ACHN (cell line): ENCODE results near the gene MPG.
A peak's percentile ranks its signal among the peaks of the same experiment; 100 is the strongest.

ENCODE experiments used
- DNase-seq: peaks from one replicate; pipeline ENCODE4 v3.0.0-alpha.2; 2015
- in situ Hi-C: cut with HindIII; loops from 2 replicates; pipeline ENCODE4 v1.10.0; 2017; ENCODE audit warnings: low sequenced_read_pairs, low pct_ligation_motif_present, low pct_unique_long_range_greater_than_20kb

The MPG gene

DNA sequence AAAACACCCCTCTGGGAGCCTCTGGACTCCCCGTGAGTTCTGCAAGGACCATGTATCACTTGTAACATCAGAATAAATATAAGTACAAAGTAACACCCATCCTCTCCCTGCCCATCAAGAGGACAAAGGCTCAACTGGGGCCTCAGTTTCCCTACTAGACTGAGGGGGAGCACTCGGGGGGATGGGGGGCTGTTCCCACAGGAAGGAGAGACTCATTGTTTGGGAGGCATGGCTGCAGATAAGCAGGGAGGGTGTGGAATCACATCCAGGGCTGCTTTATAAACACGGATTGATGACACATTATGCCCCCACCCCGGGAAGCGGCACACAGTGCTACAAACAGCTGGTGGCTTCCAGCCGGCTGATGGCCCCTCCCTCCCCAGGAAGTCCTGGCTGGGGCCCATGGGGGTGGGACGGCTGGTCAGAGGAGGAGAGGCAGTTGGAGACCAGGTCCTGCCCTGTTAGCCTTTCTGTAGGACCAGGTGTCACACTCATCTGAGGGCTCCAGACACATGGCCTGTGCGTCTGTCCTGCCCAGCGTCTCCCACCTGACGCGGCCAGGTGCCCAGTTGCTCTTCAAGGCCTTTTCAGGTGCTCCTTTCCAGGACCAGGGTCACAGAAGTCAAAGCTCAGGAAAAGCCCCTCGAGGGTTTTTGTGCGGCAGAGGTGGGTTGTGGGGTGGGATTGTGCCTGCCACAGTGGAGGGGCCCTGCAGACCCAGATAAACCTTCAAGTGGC is 1.3 kb upstream of the MPG start:
- peak; percentile 46 for DNase-seq
- in situ Hi-C loops = no loop called here

DNA sequence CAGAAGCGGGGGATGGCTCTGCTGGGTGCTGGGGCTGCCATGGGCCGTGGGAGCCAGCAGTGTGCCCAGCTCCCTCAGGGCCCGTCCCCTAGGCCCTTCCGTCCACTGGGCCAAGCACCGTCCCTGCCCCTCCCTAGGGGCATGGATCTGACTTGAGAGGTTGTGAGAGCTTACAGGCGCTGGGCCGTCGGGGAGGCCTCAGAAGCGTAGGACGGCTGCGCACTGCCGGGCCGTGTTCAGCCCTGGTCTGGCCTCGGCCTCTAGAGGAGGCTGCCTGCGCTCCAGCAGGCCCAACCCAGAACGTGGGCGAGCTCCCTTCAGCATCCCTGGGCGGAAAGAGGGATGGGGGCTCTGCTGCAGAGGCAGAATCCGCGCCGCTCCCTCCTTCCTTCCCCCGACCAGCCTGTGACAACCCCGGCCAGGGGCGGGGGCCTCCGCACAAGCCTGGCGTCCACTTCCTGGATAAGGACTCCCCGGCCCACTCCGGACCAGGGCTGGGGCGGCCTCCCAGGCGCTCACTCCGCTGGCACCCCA is 685 bp upstream of the MPG start:
- peak; percentile 78 for DNase-seq
- in situ Hi-C loops = no loop called here

DNA sequence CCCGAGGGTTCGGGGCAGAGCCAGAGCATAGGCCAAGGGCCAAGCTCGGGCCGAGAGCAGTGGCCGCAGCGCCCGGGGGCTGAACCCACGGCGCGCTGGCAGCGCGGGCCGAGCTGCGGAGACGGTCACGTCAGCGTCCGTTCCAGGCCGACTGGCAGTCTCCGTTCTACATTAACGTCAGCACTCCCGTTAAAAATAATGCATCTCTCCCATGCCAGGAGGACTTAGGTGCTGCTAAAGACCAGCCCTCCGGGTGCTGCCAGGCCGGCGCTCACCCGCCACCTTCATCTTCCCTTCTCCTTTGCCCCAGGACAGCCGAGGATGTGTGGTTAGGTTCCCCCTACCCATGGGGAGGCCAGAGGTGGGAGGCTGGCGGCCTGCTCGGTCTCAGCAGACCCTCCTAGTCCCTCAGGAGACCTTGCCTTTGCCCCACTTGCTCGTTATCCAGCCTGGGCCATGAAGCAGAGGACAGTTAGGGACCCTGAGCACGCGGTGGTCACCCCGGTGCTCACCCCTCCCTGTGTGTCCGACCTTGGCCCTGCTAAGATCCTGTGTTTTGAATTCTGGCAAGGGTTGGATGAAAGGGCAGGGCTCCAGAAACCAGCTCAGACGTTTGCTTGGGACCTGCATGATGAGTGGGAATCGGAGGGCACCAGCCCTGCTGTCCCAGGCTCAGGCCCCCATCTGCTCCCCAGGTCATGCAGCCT is 572 bp downstream of the MPG start:
- in situ Hi-C loops = no loop called here
- DNase-seq = peak; percentile 52

DNA sequence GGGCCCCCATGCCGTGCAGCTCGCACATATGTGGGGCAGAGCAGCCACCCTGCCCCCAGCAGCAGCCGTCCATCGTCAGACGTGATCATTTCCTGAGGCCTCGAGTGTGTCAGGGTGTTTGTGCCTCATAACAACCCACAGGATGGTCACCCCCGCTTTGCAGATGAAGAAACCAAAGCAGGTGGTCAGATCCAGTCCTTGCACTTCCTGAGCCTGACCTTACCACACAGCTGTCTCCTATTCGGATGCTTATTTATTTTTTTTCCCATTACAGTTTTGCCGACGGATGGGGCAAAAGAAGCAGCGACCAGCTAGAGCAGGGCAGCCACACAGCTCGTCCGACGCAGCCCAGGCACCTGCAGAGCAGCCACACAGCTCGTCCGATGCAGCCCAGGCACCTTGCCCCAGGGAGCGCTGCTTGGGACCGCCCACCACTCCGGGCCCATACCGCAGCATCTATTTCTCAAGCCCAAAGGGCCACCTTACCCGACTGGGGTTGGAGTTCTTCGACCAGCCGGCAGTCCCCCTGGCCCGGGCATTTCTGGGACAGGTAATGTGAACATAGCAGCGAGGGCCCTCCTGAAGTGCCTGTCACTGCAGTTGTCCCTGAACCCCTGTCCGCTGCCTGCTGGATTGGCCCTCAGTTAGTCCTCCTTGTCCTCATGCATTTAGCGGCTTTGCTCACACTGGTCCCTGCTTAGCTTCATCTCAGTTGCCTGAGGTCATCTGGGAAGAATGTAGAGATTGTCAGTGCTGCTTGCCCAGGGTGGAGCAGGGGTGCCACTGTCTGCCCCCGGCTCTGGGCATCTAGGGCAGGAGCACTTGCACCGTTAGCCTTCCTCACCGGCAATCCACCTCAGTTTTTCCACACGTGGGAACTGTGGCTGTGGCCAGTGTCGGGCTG is 1.4 kb downstream of the MPG start:
- in situ Hi-C loops = no loop called here
- no peak for DNase-seq

GRCh38 chr16:83060-83603 is 5.1 kb downstream of the MPG start:
- in situ Hi-C loops = no loop called here

DNA sequence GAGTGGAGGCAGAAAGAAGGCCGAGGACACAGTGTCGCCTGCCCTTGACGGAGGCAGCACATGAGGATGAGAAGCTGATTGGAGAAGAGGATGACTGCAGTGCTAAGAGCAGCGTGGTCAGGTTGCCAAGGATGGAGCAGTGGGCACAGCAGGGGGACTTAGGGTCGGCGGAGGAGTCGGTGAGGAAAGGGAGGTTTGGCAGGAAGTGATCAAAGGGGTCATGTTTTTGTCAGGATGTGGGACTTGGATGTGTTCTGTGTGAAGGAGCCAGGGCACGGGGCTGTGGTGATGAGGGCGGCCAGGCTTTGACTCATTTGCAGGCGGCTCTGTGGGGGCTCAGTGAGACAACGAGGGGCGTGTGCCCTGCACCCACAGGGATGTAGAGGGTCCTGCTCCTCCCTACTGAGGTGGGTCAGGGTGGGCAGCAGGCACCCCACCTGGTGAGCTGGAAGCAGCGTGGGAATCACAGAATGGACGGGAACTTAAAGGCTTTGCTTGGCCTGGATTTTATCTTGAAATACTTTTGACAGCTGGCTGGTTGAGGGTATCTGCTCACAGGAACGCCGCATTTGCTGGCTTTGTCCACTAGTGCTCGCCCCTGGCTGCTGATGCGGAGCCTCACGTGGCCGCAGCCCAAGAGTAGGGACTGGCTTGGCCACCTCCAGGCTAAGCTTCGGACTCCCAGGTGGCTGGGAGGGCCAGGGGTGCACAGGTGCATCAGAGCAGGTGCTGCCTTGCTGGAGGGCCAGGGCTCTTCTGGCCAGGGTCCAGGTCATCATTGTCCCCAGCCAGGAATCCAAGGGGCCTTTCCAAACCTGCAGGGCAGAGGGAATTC is 6.0 kb downstream of the MPG start:
- no peak for DNase-seq
- in situ Hi-C loops = no loop called here

More at GRCh38 chr16:83060-83603, 5.1 kb downstream of the MPG start:
- DNase-seq = no peak

DNA sequence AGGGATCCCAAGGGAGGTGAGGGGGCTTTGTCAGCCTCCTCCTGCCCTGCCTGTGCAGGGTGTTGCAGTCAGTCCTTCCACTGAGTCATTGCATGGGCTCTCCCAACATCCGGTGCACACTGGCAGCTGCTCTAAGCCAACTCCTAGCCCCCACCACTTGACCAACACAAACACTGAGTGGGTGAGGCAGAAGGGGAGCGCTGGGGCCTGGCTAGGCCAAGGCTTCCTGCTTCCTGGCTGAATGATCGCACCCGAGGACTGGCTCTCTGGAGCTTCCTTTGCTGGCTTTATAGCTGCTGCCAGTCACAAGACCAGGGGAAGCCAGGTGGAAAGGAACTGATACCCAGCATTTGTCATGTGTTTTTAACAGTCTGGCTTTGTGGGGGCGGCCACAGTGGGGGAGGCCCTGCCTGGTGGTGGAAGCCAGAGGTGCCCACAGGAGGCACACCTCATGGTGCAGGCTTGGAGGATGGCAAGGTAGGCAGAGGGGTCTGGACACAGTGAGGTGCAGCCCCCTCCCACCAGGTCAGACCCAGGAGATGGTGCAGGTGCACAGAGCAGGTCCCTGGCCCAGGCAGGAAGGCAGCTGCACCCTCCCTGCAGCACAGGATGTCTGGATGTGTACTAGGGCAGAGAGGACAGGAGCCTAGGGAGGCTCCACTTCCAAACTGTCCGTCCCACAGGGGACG is 6.8 kb downstream of the MPG start:
- in situ Hi-C loops = no loop called here
- peak; percentile 96 for DNase-seq

DNA sequence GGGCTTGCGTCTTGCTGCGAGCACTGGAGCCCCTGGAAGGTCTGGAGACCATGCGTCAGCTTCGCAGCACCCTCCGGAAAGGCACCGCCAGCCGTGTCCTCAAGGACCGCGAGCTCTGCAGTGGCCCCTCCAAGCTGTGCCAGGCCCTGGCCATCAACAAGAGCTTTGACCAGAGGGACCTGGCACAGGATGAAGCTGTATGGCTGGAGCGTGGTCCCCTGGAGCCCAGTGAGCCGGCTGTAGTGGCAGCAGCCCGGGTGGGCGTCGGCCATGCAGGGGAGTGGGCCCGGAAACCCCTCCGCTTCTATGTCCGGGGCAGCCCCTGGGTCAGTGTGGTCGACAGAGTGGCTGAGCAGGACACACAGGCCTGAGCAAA is 7.4 kb downstream of the MPG start:
- no peak for DNase-seq
- in situ Hi-C loops = no loop called here

DNA sequence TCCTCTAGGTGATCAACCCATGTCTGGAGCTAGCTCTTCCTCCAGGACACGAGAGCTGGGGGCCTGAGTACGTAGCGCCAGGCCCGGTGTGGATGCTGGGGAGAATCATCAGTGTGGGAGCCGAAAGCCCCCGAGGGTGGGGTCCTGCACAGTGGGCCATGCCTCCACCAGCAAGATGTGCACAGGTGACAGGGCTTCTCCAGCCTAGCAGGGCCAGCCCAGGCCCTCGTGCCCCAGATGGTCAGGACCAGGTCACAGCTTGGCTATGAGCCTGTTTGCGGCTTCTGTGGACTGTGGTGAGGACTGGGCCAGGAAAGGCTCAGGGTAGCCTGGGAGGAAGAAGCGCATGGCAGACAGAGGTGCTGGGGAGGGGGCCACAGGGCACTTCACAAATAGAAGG is 7.8 kb downstream of the MPG start:
- no peak for DNase-seq
- in situ Hi-C loops = no loop called here

DNA sequence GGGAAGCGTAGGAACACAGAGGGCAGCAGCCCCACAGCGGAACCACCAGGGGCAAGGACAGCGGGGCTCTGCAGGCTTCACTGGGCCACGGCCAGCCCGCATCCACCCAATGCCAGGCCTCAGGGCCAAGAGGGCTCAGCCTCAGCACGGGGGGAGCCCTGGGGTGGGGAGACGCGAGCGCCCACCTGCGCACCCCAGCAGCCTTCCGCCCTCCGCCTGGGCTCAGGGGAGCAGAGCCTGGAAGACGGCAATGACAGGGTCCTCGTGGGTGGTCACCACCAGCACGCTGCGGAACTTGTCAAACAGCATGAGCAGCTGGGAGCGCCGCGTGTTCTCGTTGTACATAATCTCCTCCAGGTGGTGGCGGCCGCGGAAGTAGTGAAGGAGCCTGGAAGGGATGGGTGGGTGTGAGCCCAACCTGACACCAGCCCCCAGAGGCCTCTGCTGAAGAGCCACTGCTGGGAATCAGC is 8.5 kb downstream of the MPG start:
- in situ Hi-C loops = no loop called here

GRCh38 chr16:88613-89012 is 10.6 kb downstream of the MPG start:
- in situ Hi-C loops = no loop called here
- no peak for DNase-seq

More for the DNA sequence above, 8.5 kb downstream of the MPG start:
- no peak for DNase-seq

DNA sequence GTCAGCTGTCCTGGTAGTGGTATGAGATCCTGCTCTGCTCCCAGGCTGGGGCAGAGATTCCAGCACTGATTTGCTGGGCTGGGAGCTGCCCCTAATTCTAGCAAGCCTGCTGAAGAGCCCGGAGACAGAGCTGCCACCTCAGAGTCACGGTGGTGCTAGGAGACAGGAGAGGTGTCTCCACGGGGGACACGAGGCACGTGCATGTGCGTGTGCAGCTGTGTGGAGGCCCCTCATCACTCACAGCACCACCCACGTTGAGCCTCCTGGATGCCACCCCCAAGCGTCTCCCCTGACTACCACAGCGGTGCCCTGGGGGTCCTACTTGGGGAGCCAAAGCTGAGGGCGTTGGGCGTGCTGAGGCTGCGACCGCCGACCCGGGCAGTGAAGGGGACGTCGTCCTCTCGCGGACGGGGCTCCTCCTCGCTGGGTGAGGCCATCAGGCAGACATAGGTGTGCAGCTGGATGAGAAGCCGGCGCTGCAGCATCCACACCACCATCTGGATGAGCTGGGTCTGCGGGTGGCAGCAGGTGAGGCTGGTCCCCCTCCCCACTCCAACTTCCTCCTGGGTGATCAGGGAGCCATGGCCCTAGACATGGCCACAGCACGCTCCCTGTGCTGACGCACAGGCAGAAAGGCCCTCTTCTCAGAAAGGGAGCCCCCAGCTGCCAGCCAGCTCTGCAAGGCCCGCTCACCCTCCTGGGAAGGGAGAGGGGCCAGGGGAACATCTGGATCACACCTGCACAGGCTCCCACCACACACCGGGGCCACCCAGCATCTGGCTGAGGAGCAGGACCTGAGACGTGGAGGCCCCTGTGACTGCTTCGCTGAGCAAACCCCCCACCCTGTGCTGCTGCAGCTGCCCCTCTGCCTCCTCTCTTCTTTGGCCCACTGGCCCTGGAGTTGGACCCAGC is 11.6 kb downstream of the MPG start:
- no peak for DNase-seq
- in situ Hi-C loops = no loop called here

DNA sequence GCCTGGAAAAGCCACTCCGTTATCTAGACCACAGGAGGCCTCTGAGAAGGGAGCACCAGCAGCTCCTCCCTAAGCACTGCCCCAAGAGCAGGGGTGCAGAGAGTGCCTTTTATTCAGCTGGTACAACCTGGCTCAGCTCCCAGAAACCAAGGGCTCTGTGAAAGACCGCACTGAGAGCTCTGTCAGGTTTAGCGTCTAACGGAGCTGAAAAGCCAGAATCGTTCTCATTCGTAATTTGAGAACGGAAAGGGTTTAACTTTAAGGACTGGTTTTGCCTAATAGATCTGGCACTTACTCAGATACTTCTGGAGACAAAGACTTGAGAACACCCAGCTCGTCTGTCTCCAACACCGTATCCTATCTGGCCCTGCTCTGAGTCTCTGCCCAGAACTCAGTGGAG is 13.5 kb downstream of the MPG start:
- in situ Hi-C loops = no loop called here
- DNase-seq = no peak

DNA sequence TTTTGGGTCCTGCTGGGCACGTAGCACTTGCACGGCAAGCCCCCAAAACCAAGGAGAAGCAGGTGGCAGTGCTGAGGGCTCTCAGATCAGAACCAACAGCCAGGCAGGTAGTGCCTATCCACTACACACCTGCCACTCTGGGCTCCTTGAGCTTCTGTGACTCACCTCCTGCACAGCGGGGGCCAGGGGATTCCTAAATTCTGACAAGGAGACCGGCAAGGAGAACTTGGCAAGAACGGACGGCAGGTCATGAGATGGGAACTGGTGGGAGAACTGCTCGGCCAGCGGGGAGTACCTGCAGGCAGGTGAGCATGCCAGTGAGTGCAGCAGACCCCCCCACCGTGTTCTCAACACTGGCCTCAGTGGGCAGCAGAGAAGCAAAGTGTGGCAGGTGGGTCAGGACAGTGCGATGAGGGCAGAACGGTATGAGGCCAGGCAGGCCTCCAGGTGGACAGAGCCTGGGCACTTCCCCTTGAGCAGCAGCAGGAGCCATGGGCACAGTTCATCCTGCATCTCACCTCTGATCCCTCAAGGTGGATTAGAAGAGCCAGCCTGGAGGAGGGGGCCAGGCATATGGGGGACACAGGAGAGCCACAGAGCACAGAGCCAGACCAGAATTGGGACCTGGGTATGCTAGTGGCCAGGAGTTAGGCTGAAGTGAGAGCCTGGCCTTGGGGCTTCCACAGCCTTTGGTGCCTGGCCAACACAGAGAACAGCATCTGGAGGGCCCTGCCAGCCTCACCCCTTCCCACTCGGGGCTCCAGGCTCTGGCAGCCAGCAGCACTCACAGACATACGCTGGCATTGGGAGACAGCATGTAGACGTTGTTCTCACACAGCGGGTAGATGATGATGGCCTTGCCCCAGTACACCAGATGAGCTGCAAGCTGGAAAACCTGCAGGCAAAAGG is 14.7 kb downstream of the MPG start:
- in situ Hi-C loops = no loop called here
- DNase-seq = no peak

DNA sequence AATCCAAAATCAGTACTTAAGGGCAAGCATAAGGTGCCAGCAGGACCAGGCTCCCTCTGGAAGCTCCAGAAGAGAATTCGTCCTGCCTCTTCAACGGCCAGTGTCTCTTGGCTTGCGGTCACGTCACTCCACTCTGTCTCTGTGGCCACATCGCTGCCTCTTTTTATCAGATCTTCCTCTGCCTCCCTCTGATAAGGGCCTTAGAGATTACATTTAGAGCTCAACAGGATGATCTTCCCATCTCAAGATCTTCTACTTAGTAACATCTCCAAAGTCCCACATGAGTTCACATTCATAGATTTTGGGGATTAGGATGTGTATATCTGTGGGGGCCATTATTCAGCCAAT is 16.9 kb downstream of the MPG start:
- DNase-seq = no peak
- in situ Hi-C loops = no loop called here
